Measurements from ENCODE around the gene APOL6.
"Not testable (repeated sequence)": the region's sequence is repeated elsewhere in the genome, so short reads cannot be mapped to it uniquely, and the experiment has no call there.

The APOL6 gene

GRCh38 chr22:35657571-35658312 lies 9.5 kb downstream of the APOL6 start:
- Histone ChIP-seq H3K9me3 (ENCODE audit: control insufficient read depth in 2 of 2, low read length in 2 of 2) (peaks cover 0 to 3% of the 10 kb centered on the region in 2 donors), H3K4me1 (ENCODE audit: control insufficient read depth, insufficient read depth, low read length) (peaks cover 2% of the 10 kb centered on the region), H3K4me3 (ENCODE audit: low read length in 2 of 2) (no peak overlapping the region), H3K36me3 (ENCODE audit: control insufficient read depth in 2 of 2, insufficient read depth in 2 of 2, low read length in 2 of 2) (peaks cover 26 to 29% of the 10 kb centered on the region in 2 donors), H3K27me3 (ENCODE audit: control insufficient read depth in 1 of 2, insufficient read depth in 2 of 2, low read length in 2 of 2) (no peaks in the 10 kb centered on the region), H3K27ac (ENCODE audit: low read length) (no peak overlapping the region), H3K9ac (ENCODE audit: low read length in 2 of 2) (no peak overlapping the region)

GRCh38 chr22:35660291-35661127 lies 12.3 kb downstream of the APOL6 start:
- Histone ChIP-seq H3K27ac (ENCODE audit: low read length) (no peak overlapping the region), H3K36me3 (ENCODE audit: control insufficient read depth in 2 of 2, insufficient read depth in 2 of 2, low read length in 2 of 2) (peaks cover 26 to 29% of the 10 kb centered on the region in 2 donors), H3K4me3 (ENCODE audit: low read length in 2 of 2) (no peak overlapping the region), H3K4me1 (ENCODE audit: control insufficient read depth, insufficient read depth, low read length) (peaks cover 2% of the 10 kb centered on the region), H3K9ac (ENCODE audit: low read length in 2 of 2) (no peak overlapping the region), H3K27me3 (ENCODE audit: control insufficient read depth in 1 of 2, insufficient read depth in 2 of 2, low read length in 2 of 2) (no peaks in the 10 kb centered on the region), H3K9me3 (ENCODE audit: control insufficient read depth in 2 of 2, low read length in 2 of 2) (peaks cover 0 to 3% of the 10 kb centered on the region in 2 donors)

GRCh38 chr22:35661464-35661863 lies 13.2 kb downstream of the APOL6 start:
- Histone ChIP-seq H3K36me3 (ENCODE audit: control insufficient read depth in 2 of 2, insufficient read depth in 2 of 2, low read length in 2 of 2) (peaks cover 18 to 29% of the 10 kb centered on the region in 2 donors), H3K9ac (ENCODE audit: low read length in 2 of 2) (no peak overlapping the region), H3K4me1 (ENCODE audit: control insufficient read depth, insufficient read depth, low read length) (peaks cover 2% of the 10 kb centered on the region), H3K27me3 (ENCODE audit: control insufficient read depth in 1 of 2, insufficient read depth in 2 of 2, low read length in 2 of 2) (no peaks in the 10 kb centered on the region), H3K27ac (ENCODE audit: low read length) (no peak overlapping the region), H3K9me3 (ENCODE audit: control insufficient read depth in 2 of 2, low read length in 2 of 2) (no peaks in the 10 kb centered on the region), H3K4me3 (ENCODE audit: low read length in 2 of 2) (no peak overlapping the region)

- H3K36me3 ChIP-seq (ENCODE audit: control insufficient read depth in 2 of 2, insufficient read depth in 2 of 2, low read length in 2 of 2), result peaks cover 9 to 22% of the 10 kb centered on the region in 2 donors
- no peaks in the 10 kb centered on the region for H3K4me1 ChIP-seq (ENCODE audit: control insufficient read depth, insufficient read depth, low read length)
- H3K9me3 ChIP-seq (ENCODE audit: control insufficient read depth in 2 of 2, low read length in 2 of 2), result no peaks in the 10 kb centered on the region
- no peak overlapping the region for H3K9ac ChIP-seq (ENCODE audit: low read length in 2 of 2)
- no peak overlapping the region for H3K27ac ChIP-seq (ENCODE audit: low read length)
- no peak overlapping the region for H3K4me3 ChIP-seq (ENCODE audit: low read length in 2 of 2)
- H3K27me3 ChIP-seq (ENCODE audit: control insufficient read depth in 1 of 2, insufficient read depth in 2 of 2, low read length in 2 of 2), result no peaks in the 10 kb centered on the region
Observed at GRCh38 chr22:35662914-35663313, 14.7 kb downstream of the APOL6 start.

- peak overlapping the region in 1 of 2 donors; percentile 22 for H3K9ac ChIP-seq (ENCODE audit: low read length in 2 of 2)
- H3K27me3 ChIP-seq (ENCODE audit: control insufficient read depth in 1 of 2, insufficient read depth in 2 of 2, low read length in 2 of 2), result no peaks in the 10 kb centered on the region
- peaks cover 9 to 18% of the 10 kb centered on the region in 2 donors for H3K36me3 ChIP-seq (ENCODE audit: control insufficient read depth in 2 of 2, insufficient read depth in 2 of 2, low read length in 2 of 2)
- H3K4me1 ChIP-seq (ENCODE audit: control insufficient read depth, insufficient read depth, low read length), result no peaks in the 10 kb centered on the region
- no peak overlapping the region for H3K27ac ChIP-seq (ENCODE audit: low read length)
- no peaks in the 10 kb centered on the region for H3K9me3 ChIP-seq (ENCODE audit: control insufficient read depth in 2 of 2, low read length in 2 of 2)
- no peak overlapping the region for H3K4me3 ChIP-seq (ENCODE audit: low read length in 2 of 2)
Observed at GRCh38 chr22:35663371-35663770, 15.1 kb downstream of the APOL6 start.

- H3K4me3 ChIP-seq (ENCODE audit: low read length in 2 of 2), result no peak overlapping the region
- H3K9me3 ChIP-seq (ENCODE audit: control insufficient read depth in 2 of 2, low read length in 2 of 2), result no peaks in the 10 kb centered on the region
- H3K4me1 ChIP-seq (ENCODE audit: control insufficient read depth, insufficient read depth, low read length), result no peaks in the 10 kb centered on the region
- no peak overlapping the region for H3K27ac ChIP-seq (ENCODE audit: low read length)
- no peak overlapping the region for H3K9ac ChIP-seq (ENCODE audit: low read length in 2 of 2)
- H3K27me3 ChIP-seq (ENCODE audit: control insufficient read depth in 1 of 2, insufficient read depth in 2 of 2, low read length in 2 of 2), result no peaks in the 10 kb centered on the region
- H3K36me3 ChIP-seq (ENCODE audit: control insufficient read depth in 2 of 2, insufficient read depth in 2 of 2, low read length in 2 of 2), result peaks cover 0 to 4% of the 10 kb centered on the region in 2 donors
Observed at GRCh38 chr22:35664955-35665587, 16.8 kb downstream of the APOL6 start.

- H3K4me3 ChIP-seq (ENCODE audit: low read length in 2 of 2); H3K9me3 ChIP-seq (ENCODE audit: control insufficient read depth in 2 of 2, low read length in 2 of 2); H3K36me3 ChIP-seq (ENCODE audit: control insufficient read depth in 2 of 2, insufficient read depth in 2 of 2, low read length in 2 of 2); H3K27ac ChIP-seq (ENCODE audit: low read length); H3K9ac ChIP-seq (ENCODE audit: low read length in 2 of 2); H3K27me3 ChIP-seq (ENCODE audit: control insufficient read depth in 1 of 2, insufficient read depth in 2 of 2, low read length in 2 of 2); H3K4me1 ChIP-seq (ENCODE audit: control insufficient read depth, insufficient read depth, low read length): not testable (repeated sequence)
Observed at GRCh38 chr22:35666699-35667098, 18.5 kb downstream of the APOL6 start.

GRCh38 chr22:35674335-35674734 lies 26.1 kb downstream of the APOL6 start:
- H3K9ac ChIP-seq (ENCODE audit: low read length in 2 of 2), result no peak overlapping the region
- H3K27ac ChIP-seq (ENCODE audit: low read length), result no peak overlapping the region
- H3K4me3 ChIP-seq (ENCODE audit: low read length in 2 of 2), result no peak overlapping the region
- no peaks in the 10 kb centered on the region for H3K4me1 ChIP-seq (ENCODE audit: control insufficient read depth, insufficient read depth, low read length)
- H3K36me3 ChIP-seq (ENCODE audit: control insufficient read depth in 2 of 2, insufficient read depth in 2 of 2, low read length in 2 of 2), result no peaks in the 10 kb centered on the region
- peaks cover 0 to 3% of the 10 kb centered on the region in 2 donors for H3K9me3 ChIP-seq (ENCODE audit: control insufficient read depth in 2 of 2, low read length in 2 of 2)
- H3K27me3 ChIP-seq (ENCODE audit: control insufficient read depth in 1 of 2, insufficient read depth in 2 of 2, low read length in 2 of 2), result no peaks in the 10 kb centered on the region

GRCh38 chr22:35676065-35676464 lies 27.8 kb downstream of the APOL6 start:
- H3K4me3 ChIP-seq (ENCODE audit: low read length in 2 of 2); H3K36me3 ChIP-seq (ENCODE audit: control insufficient read depth in 2 of 2, insufficient read depth in 2 of 2, low read length in 2 of 2); H3K9me3 ChIP-seq (ENCODE audit: control insufficient read depth in 2 of 2, low read length in 2 of 2); H3K9ac ChIP-seq (ENCODE audit: low read length in 2 of 2); H3K4me1 ChIP-seq (ENCODE audit: control insufficient read depth, insufficient read depth, low read length); H3K27me3 ChIP-seq (ENCODE audit: control insufficient read depth in 1 of 2, insufficient read depth in 2 of 2, low read length in 2 of 2); H3K27ac ChIP-seq (ENCODE audit: low read length): not testable (repeated sequence)

GRCh38 chr22:35677460-35678187 lies 29.4 kb downstream of the APOL6 start:
- Histone ChIP-seq H3K27me3 (ENCODE audit: control insufficient read depth in 1 of 2, insufficient read depth in 2 of 2, low read length in 2 of 2) (no peaks in the 10 kb centered on the region), H3K27ac (ENCODE audit: low read length) (no peak overlapping the region), H3K36me3 (ENCODE audit: control insufficient read depth in 2 of 2, insufficient read depth in 2 of 2, low read length in 2 of 2) (no peaks in the 10 kb centered on the region), H3K9me3 (ENCODE audit: control insufficient read depth in 2 of 2, low read length in 2 of 2) (peaks cover 0 to 3% of the 10 kb centered on the region in 2 donors), H3K4me1 (ENCODE audit: control insufficient read depth, insufficient read depth, low read length) (no peaks in the 10 kb centered on the region), H3K9ac (ENCODE audit: low read length in 2 of 2) (no peak overlapping the region), H3K4me3 (ENCODE audit: low read length in 2 of 2) (no peak overlapping the region)

Data from stomach smooth muscle (tissue), 2 donors.